ENCODE measurements around the gene ARID1B. TPM values are rescaled to one million over a fixed set of nuclear protein-coding genes. Genes with fewer than 3 reads are reported as not detected.

Gene ARID1B
- total RNA-seq, 1 donor from 2014 or later = 18.5 TPM

- H3K4me3 ChIP-seq (ENCODE audit: low read depth, low read length) = no peak overlapping the region
- TF ChIP-seq, protein P1, sequence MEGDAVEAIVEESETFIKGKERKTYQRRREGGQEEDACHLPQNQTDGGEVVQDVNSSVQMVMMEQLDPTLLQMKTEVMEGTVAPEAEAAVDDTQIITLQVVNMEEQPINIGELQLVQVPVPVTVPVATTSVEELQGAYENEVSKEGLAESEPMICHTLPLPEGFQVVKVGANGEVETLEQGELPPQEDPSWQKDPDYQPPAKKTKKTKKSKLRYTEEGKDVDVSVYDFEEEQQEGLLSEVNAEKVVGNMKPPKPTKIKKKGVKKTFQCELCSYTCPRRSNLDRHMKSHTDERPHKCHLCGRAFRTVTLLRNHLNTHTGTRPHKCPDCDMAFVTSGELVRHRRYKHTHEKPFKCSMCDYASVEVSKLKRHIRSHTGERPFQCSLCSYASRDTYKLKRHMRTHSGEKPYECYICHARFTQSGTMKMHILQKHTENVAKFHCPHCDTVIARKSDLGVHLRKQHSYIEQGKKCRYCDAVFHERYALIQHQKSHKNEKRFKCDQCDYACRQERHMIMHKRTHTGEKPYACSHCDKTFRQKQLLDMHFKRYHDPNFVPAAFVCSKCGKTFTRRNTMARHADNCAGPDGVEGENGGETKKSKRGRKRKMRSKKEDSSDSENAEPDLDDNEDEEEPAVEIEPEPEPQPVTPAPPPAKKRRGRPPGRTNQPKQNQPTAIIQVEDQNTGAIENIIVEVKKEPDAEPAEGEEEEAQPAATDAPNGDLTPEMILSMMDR (conservative IDR thresholded peaks at IDR 0.05; ENCODE audit: low read depth, low read length) = no peak
- DNase-seq (ENCODE audit: low read depth) = no peak
These were observed 432.8 kb downstream of the ARID1B start for GRCh38 chr6:157209865-157210530.

GRCh38 chr6:157210954-157211353 lies 433.8 kb downstream of the ARID1B start:
- H3K4me3 ChIP-seq (ENCODE audit: low read depth, low read length) = no peak overlapping the region
- DNase-seq (ENCODE audit: low read depth) = no peak
- TF ChIP-seq, protein P1 (conservative IDR thresholded peaks at IDR 0.05; ENCODE audit: low read depth, low read length) = no peak

GRCh38 chr6:157211603-157212455 lies 434.7 kb downstream of the ARID1B start:
- no peak overlapping the region for H3K4me3 ChIP-seq (ENCODE audit: low read depth, low read length)
- DNase-seq (ENCODE audit: low read depth) = no peak
- TF ChIP-seq, protein P1 (conservative IDR thresholded peaks at IDR 0.05; ENCODE audit: low read depth, low read length) = no peak

GRCh38 chr6:157213426-157213825 lies 436.2 kb downstream of the ARID1B start:
- TF ChIP-seq, protein P1 (conservative IDR thresholded peaks at IDR 0.05; ENCODE audit: low read depth, low read length) = no peak
- H3K4me3 ChIP-seq (ENCODE audit: low read depth, low read length) = no peak overlapping the region
- no peak for DNase-seq (ENCODE audit: low read depth)

- H3K4me3 ChIP-seq (ENCODE audit: low read depth, low read length) = no peak overlapping the region
- TF ChIP-seq, protein P1 (conservative IDR thresholded peaks at IDR 0.05; ENCODE audit: low read depth, low read length) = no peak
- DNase-seq (ENCODE audit: low read depth) = no peak
These were observed 436.9 kb downstream of the ARID1B start for GRCh38 chr6:157213907-157214565.

DNA sequence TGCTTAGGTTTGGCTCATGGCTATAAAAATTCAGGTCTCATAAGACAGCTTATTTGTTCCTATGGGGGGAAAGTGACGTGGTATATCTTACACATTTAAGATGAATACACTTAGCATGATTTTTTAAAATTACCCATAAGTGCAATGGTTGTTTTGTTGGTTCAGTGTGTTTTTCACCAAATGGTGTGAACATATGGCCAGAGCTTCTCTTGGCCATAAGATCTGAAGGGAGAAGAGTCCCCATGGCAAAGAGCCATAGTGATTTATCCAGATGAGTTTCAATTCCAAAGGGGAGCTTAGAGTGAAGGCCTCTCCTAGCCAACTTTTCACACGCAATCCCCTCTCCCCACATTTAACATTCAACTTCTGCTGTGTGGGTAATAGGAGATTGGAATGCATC lies 438.5 kb downstream of the ARID1B start:
- DNase-seq (ENCODE audit: low read depth) = no peak
- H3K4me3 ChIP-seq (ENCODE audit: low read depth, low read length) = no peak overlapping the region
- TF ChIP-seq, protein P1 (conservative IDR thresholded peaks at IDR 0.05; ENCODE audit: low read depth, low read length) = no peak

All from epithelial cell of proximal tubule (primary cell).